Astrocyte of the cerebellum (primary cell): ENCODE results near the gene CEP85.

Source experiments
- DNase-seq: peaks from one replicate; pipeline ENCODE4 v3.0.0-alpha.2; 2011; ENCODE audit warnings: low read depth
- H3K4me3 ChIP-seq: 2 replicates; pipeline ENCODE4 v1.5.1; 2011; ENCODE audit warnings: mild to moderate bottlenecking, low read depth, low read length, moderate library complexity
- CTCF ChIP-seq: IDR thresholded peaks from 2 replicates; pipeline ENCODE4 v1.5.1; 2012; ENCODE audit warnings: low read length, low read depth, moderate library complexity, mild to moderate bottlenecking; ENCODE audit errors: missing control alignments
- in situ Hi-C: cut with HindIII; loops from 2 replicates; pipeline ENCODE4 v1.10.0; 2017; ENCODE audit warnings: low sequenced_read_pairs

The CEP85 gene

GRCh38 chr1:26274801-26275425, 40.9 kb downstream of the CEP85 start:
- no peak for TF ChIP-seq CTCF
- in situ Hi-C loops: loop anchor here (5.0 kb wide), 2 partner anchors 38 to 62 kb away; no protein-coding TSS in a partner anchor
- H3K4me3 ChIP-seq: no peak overlapping the region
- DNase-seq: no peak

GRCh38 chr1:26275580-26276431, 41.8 kb downstream of the CEP85 start:
- peak; percentile 64 for DNase-seq
- in situ Hi-C loops: no loop called here
- no peak overlapping the region for H3K4me3 ChIP-seq
- TF ChIP-seq CTCF: peak; percentile 69

- DNase-seq: no peak
- no peak for TF ChIP-seq CTCF
- H3K4me3 ChIP-seq: no peak overlapping the region
- in situ Hi-C loops: no loop called here
Measured at GRCh38 chr1:26276432-26276838, 42.4 kb downstream of the CEP85 start.

- TF ChIP-seq CTCF: no peak
- in situ Hi-C loops: no loop called here
- H3K4me3 ChIP-seq: no peak overlapping the region
- no peak for DNase-seq
Measured at GRCh38 chr1:26277261-26277661, 43.3 kb downstream of the CEP85 start.

- H3K4me3 ChIP-seq: no peak overlapping the region
- no peak for TF ChIP-seq CTCF
- no peak for DNase-seq
- in situ Hi-C loops: no loop called here
Measured at GRCh38 chr1:26277719-26278118, 43.7 kb downstream of the CEP85 start.

GRCh38 chr1:26278303-26278702, 44.3 kb downstream of the CEP85 start:
- DNase-seq: no peak
- TF ChIP-seq CTCF: no peak
- H3K4me3 ChIP-seq: no peak overlapping the region
- in situ Hi-C loops: no loop called here
